RWPE1 (cell line): ENCODE measurements around the gene DGCR2.

Experiments
- CTCF ChIA-PET: fragments of 350-600 bp; sonication (Branson Sonifier 250); formaldehyde crosslinking; extraction: SDS; loops from one replicate; lab custom pipeline; 2021; lab: Yijun Ruan, JAX
- POLR2A ChIA-PET: fragments of 400-600 bp; formaldehyde crosslinking; extraction: SDS; loops from one replicate; lab custom pipeline; 2020; ENCODE audit warnings: antibody characterized with exemption; ENCODE audit not compliant: low non-redundant PET; lab: Yijun Ruan, JAX
- DNase-seq: peaks from one replicate; pipeline ENCODE4 v3.0.0; 2012; ENCODE audit warnings: low spot score
- H3K27ac ChIP-seq: fragments of 450-650 bp; 2 replicates; pipeline ENCODE4 v1.5.1; 2017
- CTCF ChIP-seq: fragments of 450-650 bp; conservative IDR thresholded peaks from 2 replicates; pipeline ENCODE4 v1.5.1; 2017; ENCODE audit warnings: low read depth, mild to moderate bottlenecking

Gene DGCR2

DNA sequence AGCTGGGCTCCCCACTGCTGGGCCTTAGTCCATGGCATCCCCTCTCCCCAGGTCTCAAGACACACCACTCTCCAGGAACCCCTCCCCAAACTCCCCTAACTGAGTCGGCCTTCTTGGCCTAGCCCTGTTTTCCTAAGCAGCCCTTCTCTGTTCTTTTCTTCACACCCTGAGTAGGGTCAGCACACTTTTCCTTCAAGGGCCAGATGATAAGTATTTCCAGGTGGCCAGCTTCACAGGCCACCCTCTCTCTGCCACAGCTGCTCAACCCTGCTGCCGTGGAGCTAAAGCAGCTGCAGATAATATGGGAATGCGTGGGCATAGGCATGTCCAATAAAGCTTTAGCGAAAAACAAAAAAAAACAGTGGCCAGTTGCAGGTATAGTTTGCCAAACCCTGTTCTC lies 24.1 kb downstream of the DGCR2 start:
- ChIA-PET CTCF (interaction anchor here (0.6 kb wide), 1 partner anchor 27 kb away, joined by 3 read pairs; no protein-coding TSS in a partner anchor), POLR2A (interaction anchor here (0.6 kb wide), 1 partner anchor 165 kb away, joined by 3 read pairs; no protein-coding TSS in a partner anchor)
- no peak for DNase-seq
- peak overlapping the region; percentile 75 for H3K27ac ChIP-seq
- TF ChIP-seq CTCF, result no peak

DNA sequence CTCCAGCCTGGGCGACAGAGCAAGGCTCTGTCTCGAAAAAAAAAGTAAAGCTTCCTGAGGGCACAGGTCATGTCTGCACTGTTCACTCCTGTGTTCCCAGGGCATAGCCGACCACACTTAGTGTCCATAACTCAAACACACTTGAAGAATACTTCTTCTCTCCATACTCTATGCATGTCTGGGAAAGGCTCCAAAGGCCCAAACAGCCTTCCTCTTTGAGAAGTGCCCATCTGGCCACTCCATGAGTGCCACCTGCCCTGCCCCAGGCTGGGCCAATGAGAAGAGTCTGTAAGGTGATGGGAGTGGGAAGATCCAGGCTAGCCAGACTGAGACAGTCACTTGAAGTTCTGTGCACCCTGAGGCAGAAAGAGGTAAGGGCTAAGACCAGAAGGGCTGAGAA lies 24.7 kb downstream of the DGCR2 start:
- H3K27ac ChIP-seq, result peak overlapping the region; percentile 75
- DNase-seq, result no peak

GRCh38 chr22:19096555-19096954 lies 25.7 kb downstream of the DGCR2 start:
- DNase-seq, result no peak
- TF ChIP-seq CTCF, result no peak
- ChIA-PET POLR2A (no interaction called here), CTCF (no interaction called here)
- H3K27ac ChIP-seq, result no peak overlapping the region

More for the DNA sequence above, 24.7 kb downstream of the DGCR2 start:
- TF ChIP-seq CTCF, result no peak
- POLR2A ChIA-PET, result no interaction called here
- CTCF ChIA-PET, result no interaction called here

DNA sequence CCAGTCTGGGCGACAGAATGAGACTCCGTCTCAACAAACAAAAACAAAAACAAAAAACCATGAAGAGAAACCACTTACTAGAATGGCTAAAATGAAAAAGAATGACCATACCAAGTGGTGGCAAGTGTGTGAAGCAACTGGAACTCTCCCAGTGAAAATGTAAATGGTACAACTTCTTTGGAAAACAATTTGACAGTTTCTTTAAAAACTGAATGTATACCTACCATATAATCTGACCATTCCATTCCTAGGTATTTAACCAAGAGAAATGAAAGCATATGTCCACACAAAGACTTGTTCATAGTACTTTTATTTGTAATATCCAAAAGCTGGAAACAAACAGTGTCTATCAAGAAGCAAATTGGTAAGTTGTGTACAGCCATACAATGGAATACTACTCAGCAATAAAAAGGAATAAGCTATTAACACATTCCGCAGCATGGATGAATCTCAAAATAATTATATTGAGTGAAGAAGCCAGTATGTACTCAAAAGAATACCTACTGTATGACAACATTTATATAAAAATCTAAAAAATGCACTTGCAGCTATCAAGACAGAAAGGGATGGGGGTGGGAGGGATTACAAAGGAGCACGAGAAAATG lies 27.7 kb downstream of the DGCR2 start:
- TF ChIP-seq CTCF, result no peak
- no peak for DNase-seq
- ChIA-PET POLR2A (no interaction called here), CTCF (interaction anchor here (0.5 kb wide), 1 partner anchor 20 kb away, joined by 3 read pairs; no protein-coding TSS in a partner anchor)
- H3K27ac ChIP-seq, result no peak overlapping the region

GRCh38 chr22:19092725-19093124 lies 29.5 kb downstream of the DGCR2 start:
- no peak for DNase-seq
- POLR2A ChIA-PET, result no interaction called here
- no peak for TF ChIP-seq CTCF
- CTCF ChIA-PET, result no interaction called here
- no peak overlapping the region for H3K27ac ChIP-seq

- POLR2A ChIA-PET, result no interaction called here
- CTCF ChIA-PET, result no interaction called here
- no peak for TF ChIP-seq CTCF
- no peak for DNase-seq
- no peak overlapping the region for H3K27ac ChIP-seq
Observed at GRCh38 chr22:19090586-19091127, 31.6 kb downstream of the DGCR2 start.
